ENCODE results near the gene PPP6R3.

Gene PPP6R3

GRCh38 chr11:68460741-68461574, at the start of gene PPP6R3:
TSS of gene PPP6R3 (plus strand) at chr11:68460752. CDS start at chr11:68537665, 76,913 bp downstream.
- no peak for DNase-seq
- CTCF ChIA-PET, result interaction anchor here (1.3 kb wide), 1 partner anchor 123 kb away, joined by 6 read pairs; no protein-coding TSS in a partner anchor
- Mint-ChIP-seq H3K36me3 (peaks cover 21% of the 10 kb centered on the region), H3K27me3 (peaks cover 14% of the 10 kb centered on the region), H3K9me3 (no peaks in the 10 kb centered on the region), H3K4me3 (peak within 1 kb of the TSS; percentile 81), H3K4me1 (peaks cover 41% of the 10 kb centered on the region), H3K27ac (peak within 1 kb of the TSS; percentile 87)

- no peaks in the 10 kb centered on the region for H3K9me3 Mint-ChIP-seq
- no peak overlapping the region for H3K4me3 Mint-ChIP-seq
- no peak for DNase-seq
- CTCF ChIA-PET, result no interaction called here
- no peaks in the 10 kb centered on the region for H3K27me3 Mint-ChIP-seq
- H3K36me3 Mint-ChIP-seq, result peaks cover 15% of the 10 kb centered on the region
- no peak overlapping the region for H3K27ac Mint-ChIP-seq
- H3K4me1 Mint-ChIP-seq, result no peaks in the 10 kb centered on the region
Measured at GRCh38 chr11:68411501-68411991, 49.0 kb upstream of the PPP6R3 start.

- Mint-ChIP-seq H3K36me3 (peaks cover 15% of the 10 kb centered on the region), H3K27me3 (no peaks in the 10 kb centered on the region), H3K4me3 (no peak overlapping the region), H3K4me1 (no peaks in the 10 kb centered on the region), H3K9me3 (no peaks in the 10 kb centered on the region), H3K27ac (no peak overlapping the region)
- DNase-seq, result no peak
- CTCF ChIA-PET, result interaction anchor here (1.1 kb wide), 1 partner anchor 49 kb away, joined by 3 read pairs; no protein-coding TSS in a partner anchor
Measured at GRCh38 chr11:68412593-68413475, 47.7 kb upstream of the PPP6R3 start.

- Mint-ChIP-seq H3K36me3 (peaks cover 15% of the 10 kb centered on the region), H3K27ac (no peak overlapping the region), H3K9me3 (no peaks in the 10 kb centered on the region), H3K27me3 (no peaks in the 10 kb centered on the region), H3K4me3 (no peak overlapping the region), H3K4me1 (no peaks in the 10 kb centered on the region)
- DNase-seq, result no peak
- CTCF ChIA-PET, result interaction anchor here (1.1 kb wide), 1 partner anchor 49 kb away, joined by 3 read pairs; no protein-coding TSS in a partner anchor
Measured at GRCh38 chr11:68413591-68413999, 47.0 kb upstream of the PPP6R3 start.

- H3K36me3 Mint-ChIP-seq, result peaks cover 15% of the 10 kb centered on the region
- no peaks in the 10 kb centered on the region for H3K4me1 Mint-ChIP-seq
- H3K9me3 Mint-ChIP-seq, result no peaks in the 10 kb centered on the region
- H3K27me3 Mint-ChIP-seq, result no peaks in the 10 kb centered on the region
- DNase-seq, result no peak
- CTCF ChIA-PET, result interaction anchor here (0.6 kb wide), 2 partner anchors 104 to 1244 kb away, joined by 3 read pairs; no protein-coding TSS in a partner anchor
- H3K4me3 Mint-ChIP-seq, result no peak overlapping the region
- no peak overlapping the region for H3K27ac Mint-ChIP-seq
Measured at GRCh38 chr11:68414496-68415221, 45.9 kb upstream of the PPP6R3 start.

GRCh38 chr11:68416070-68416578, 44.4 kb upstream of the PPP6R3 start:
- no peak for DNase-seq
- Mint-ChIP-seq H3K4me3 (no peak overlapping the region), H3K4me1 (no peaks in the 10 kb centered on the region), H3K27ac (no peak overlapping the region), H3K36me3 (peaks cover 19% of the 10 kb centered on the region), H3K9me3 (no peaks in the 10 kb centered on the region), H3K27me3 (no peaks in the 10 kb centered on the region)
- CTCF ChIA-PET, result no interaction called here

GRCh38 chr11:68418648-68419047, 41.9 kb upstream of the PPP6R3 start:
- Mint-ChIP-seq H3K9me3 (no peaks in the 10 kb centered on the region), H3K4me1 (no peaks in the 10 kb centered on the region), H3K4me3 (no peak overlapping the region), H3K36me3 (peaks cover 17% of the 10 kb centered on the region), H3K27ac (no peak overlapping the region), H3K27me3 (no peaks in the 10 kb centered on the region)
- CTCF ChIA-PET, result no interaction called here
- DNase-seq, result no peak

GRCh38 chr11:68420171-68420570, 40.4 kb upstream of the PPP6R3 start:
- H3K27me3 Mint-ChIP-seq, result no peaks in the 10 kb centered on the region
- H3K27ac Mint-ChIP-seq, result no peak overlapping the region
- peaks cover 19% of the 10 kb centered on the region for H3K36me3 Mint-ChIP-seq
- H3K9me3 Mint-ChIP-seq, result no peaks in the 10 kb centered on the region
- CTCF ChIA-PET, result no interaction called here
- no peak for DNase-seq
- H3K4me3 Mint-ChIP-seq, result no peak overlapping the region
- H3K4me1 Mint-ChIP-seq, result no peaks in the 10 kb centered on the region

GRCh38 chr11:68423481-68423880, 37.1 kb upstream of the PPP6R3 start:
- no peaks in the 10 kb centered on the region for H3K4me1 Mint-ChIP-seq
- CTCF ChIA-PET, result no interaction called here
- no peak overlapping the region for H3K27ac Mint-ChIP-seq
- no peaks in the 10 kb centered on the region for H3K27me3 Mint-ChIP-seq
- H3K36me3 Mint-ChIP-seq, result peaks cover 24% of the 10 kb centered on the region
- no peak for DNase-seq
- H3K9me3 Mint-ChIP-seq, result peaks cover 3% of the 10 kb centered on the region
- H3K4me3 Mint-ChIP-seq, result no peak overlapping the region

GRCh38 chr11:68424101-68424632, 36.4 kb upstream of the PPP6R3 start:
- no peak overlapping the region for H3K4me3 Mint-ChIP-seq
- CTCF ChIA-PET, result no interaction called here
- no peaks in the 10 kb centered on the region for H3K27me3 Mint-ChIP-seq
- peaks cover 8% of the 10 kb centered on the region for H3K9me3 Mint-ChIP-seq
- DNase-seq, result no peak
- H3K27ac Mint-ChIP-seq, result no peak overlapping the region
- H3K36me3 Mint-ChIP-seq, result peaks cover 27% of the 10 kb centered on the region
- H3K4me1 Mint-ChIP-seq, result no peaks in the 10 kb centered on the region

GRCh38 chr11:68424981-68425865, 35.3 kb upstream of the PPP6R3 start:
- H3K27ac Mint-ChIP-seq, result no peak overlapping the region
- CTCF ChIA-PET, result no interaction called here
- H3K36me3 Mint-ChIP-seq, result peaks cover 33% of the 10 kb centered on the region

GRCh38 chr11:68425866-68426380, 34.6 kb upstream of the PPP6R3 start:
- peaks cover 36% of the 10 kb centered on the region for H3K36me3 Mint-ChIP-seq
- no peak for DNase-seq
- no peak overlapping the region for H3K27ac Mint-ChIP-seq
- H3K4me3 Mint-ChIP-seq, result no peak overlapping the region
- CTCF ChIA-PET, result no interaction called here
- H3K27me3 Mint-ChIP-seq, result no peaks in the 10 kb centered on the region
- no peaks in the 10 kb centered on the region for H3K4me1 Mint-ChIP-seq
- H3K9me3 Mint-ChIP-seq, result peaks cover 21% of the 10 kb centered on the region

More at GRCh38 chr11:68424981-68425865, 35.3 kb upstream of the PPP6R3 start:
- Mint-ChIP-seq H3K4me3 (no peak overlapping the region), H3K4me1 (no peaks in the 10 kb centered on the region), H3K9me3 (peaks cover 17% of the 10 kb centered on the region), H3K27me3 (no peaks in the 10 kb centered on the region)
- DNase-seq, result no peak
